ENCODE results near the gene ITPR1.

The ITPR1 gene

GRCh38 chr3:4770561-4770960, 277.4 kb downstream of the ITPR1 start:
- no peak for DNase-seq (ENCODE audit: low read depth in 2 of 3, low spot score in 1 of 3)

DNA sequence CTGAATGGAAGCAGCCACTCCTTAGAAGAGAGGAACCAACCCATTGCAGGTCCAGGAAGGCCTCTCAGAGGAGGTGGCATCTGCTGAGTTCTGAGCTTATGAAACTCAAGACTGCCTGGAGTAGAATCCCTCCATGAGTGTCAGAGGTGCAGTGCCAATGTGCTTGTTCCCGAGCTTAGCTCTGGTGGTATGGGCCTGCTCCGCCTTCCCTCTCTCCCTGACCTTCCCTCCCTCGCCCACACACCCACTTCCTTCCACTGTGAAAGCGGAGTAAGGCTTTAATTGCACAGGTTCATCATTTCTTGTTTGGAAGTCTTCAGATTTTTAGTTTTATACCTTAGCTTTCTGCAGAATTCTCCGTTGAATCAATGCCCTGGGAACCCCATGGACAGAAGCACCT, 278.1 kb downstream of the ITPR1 start:
- no peak for DNase-seq (ENCODE audit: low read depth in 2 of 3, low spot score in 1 of 3)

DNA sequence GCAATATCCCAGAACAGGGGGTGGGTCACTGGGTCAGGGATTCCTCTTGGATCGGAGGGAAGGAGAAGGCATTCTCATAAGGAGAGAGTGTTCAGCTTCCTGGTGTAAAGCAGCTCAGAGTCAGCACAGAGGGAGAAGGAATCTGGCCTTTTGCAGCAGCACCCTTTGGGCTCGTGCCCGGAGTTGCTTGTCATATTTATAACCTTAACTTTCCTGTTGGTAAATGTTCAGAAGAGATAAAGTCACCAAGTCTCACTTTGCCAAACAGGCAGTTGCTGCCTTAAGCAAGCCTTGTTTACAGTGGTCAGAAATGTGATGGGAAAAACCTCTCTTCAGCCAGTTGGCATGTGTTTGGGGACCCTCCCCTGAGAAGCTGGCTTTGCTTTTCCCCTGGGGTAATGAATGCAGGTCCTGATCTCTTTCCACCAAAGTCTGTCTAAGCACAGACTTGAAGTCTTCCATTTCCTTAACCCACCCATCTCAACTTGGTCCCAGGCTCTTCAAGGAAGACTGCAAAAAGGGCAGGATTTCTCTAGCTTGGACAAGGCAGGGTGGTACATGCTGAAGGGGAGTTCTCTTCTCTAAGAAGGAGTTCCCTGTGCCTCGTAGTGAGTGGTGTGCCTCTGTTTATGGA, 279.1 kb downstream of the ITPR1 start:
- DNase-seq (ENCODE audit: low read depth in 2 of 3, low spot score in 1 of 3): no peak

DNA sequence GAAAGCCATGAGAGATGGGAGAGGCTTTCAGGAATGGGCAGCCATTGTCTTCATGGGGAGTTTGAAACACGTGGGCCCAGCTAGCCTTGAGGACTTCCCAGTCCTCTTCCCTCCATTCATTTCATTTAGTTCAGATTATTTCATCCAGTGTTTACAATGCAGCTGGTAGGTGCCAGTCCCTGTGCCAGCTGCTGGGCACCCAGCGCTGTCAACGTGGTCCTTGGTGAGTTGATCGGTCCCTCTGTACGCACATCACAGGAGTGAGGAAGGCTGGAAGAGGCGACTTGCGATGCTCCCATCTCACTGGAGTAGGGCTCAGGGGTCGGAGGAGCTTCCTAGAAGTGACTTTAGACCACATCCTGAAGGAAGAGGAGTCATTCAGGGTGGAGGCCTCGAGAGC, 279.7 kb downstream of the ITPR1 start:
- DNase-seq (ENCODE audit: low read depth in 2 of 3, low spot score in 1 of 3): no peak

GRCh38 chr3:4773583-4773982, 280.4 kb downstream of the ITPR1 start:
- no peak for DNase-seq (ENCODE audit: low read depth in 2 of 3, low spot score in 1 of 3)

- no peak for DNase-seq (ENCODE audit: low read depth in 2 of 3, low spot score in 1 of 3)
Measured at GRCh38 chr3:4774531-4774930, 281.4 kb downstream of the ITPR1 start.

- DNase-seq (ENCODE audit: low read depth in 2 of 3, low spot score in 1 of 3): no peak
Measured at GRCh38 chr3:4776399-4776979, 283.3 kb downstream of the ITPR1 start.

DNA sequence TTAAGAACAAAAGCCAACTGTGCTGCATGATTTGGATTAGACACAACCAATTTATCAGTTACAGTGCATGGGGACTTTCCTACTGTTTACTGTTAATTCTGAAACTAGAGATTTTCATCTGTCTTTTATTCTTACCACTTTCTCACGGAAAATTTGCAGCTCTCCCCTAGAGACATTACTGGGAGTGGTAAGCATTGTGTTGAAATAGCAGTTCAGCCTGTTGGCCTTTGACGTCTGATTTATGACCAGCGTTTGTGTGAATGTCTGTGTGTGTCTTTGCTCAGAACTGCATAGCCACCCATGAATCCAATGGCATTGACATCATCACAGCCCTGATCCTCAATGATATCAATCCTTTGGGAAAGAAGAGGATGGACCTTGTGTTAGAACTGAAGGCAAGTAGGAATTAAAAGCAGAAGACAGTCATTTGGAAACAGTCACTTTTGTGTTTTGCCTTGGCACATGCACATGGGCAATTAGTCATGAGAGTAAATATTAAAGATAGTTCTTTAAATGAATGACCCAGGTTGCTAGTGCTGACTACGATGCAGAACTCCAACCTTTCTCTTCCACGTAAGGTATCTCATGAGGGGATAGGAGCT, 283.9 kb downstream of the ITPR1 start:
- DNase-seq (ENCODE audit: low read depth in 2 of 3, low spot score in 1 of 3): peak in 1 of 3 donors; percentile 3

- DNase-seq (ENCODE audit: low read depth in 2 of 3, low spot score in 1 of 3): no peak
Measured at GRCh38 chr3:4778119-4778518, 285.0 kb downstream of the ITPR1 start.

GRCh38 chr3:4778740-4779139, 285.6 kb downstream of the ITPR1 start:
- DNase-seq (ENCODE audit: low read depth in 2 of 3, low spot score in 1 of 3): no peak

GRCh38 chr3:4780545-4780957, 287.4 kb downstream of the ITPR1 start:
- no peak for DNase-seq (ENCODE audit: low read depth in 2 of 3, low spot score in 1 of 3)

DNA sequence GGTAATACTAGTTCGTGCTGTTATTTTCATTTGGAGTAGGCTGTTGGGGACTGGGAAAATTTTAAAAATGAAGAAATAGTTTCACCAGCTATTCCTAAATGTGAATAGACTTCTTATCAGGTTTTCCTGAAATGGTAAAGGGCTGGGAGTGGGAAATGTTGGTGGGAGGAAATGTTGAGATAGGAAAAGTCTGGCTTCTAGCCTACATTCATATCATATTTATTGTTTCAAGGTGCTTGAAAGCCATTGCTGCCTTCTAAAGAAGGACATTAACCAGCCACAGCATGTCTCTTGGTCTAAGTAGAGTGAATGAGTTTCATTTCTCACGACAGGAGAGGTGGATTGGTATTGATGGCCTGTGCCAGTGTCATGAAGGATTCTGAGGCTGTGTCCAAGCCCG, 288.9 kb downstream of the ITPR1 start:
- DNase-seq (ENCODE audit: low read depth in 2 of 3, low spot score in 1 of 3): no peak

- DNase-seq (ENCODE audit: low read depth in 2 of 3, low spot score in 1 of 3): no peak
Measured at GRCh38 chr3:4785551-4785950, 292.4 kb downstream of the ITPR1 start.

GRCh38 chr3:4786431-4786830, 293.3 kb downstream of the ITPR1 start:
- no peak for DNase-seq (ENCODE audit: low read depth in 2 of 3, low spot score in 1 of 3)

GRCh38 chr3:4791358-4791757, 298.2 kb downstream of the ITPR1 start:
- DNase-seq (ENCODE audit: low read depth in 2 of 3, low spot score in 1 of 3): no peak

DNA sequence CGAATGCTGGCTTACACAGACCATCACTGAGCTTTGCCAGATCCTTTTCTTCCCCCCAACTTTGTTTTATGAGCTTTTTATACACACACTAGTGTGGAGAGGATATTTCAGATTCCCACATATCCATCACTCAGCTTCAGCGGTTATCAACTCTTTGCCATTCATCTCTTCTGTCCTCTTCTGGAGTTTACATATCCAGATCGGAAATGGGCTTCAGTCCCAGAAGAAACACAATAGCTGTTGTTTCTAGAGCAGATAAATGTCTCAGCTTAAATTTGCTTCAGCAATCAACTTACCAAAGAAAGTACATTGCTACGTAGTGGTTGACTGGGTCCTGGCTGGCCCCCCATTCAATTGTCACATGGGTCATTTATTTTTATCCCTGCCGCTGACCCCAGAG, 300.2 kb downstream of the ITPR1 start:
- DNase-seq (ENCODE audit: low read depth in 2 of 3, low spot score in 1 of 3): no peak

DNA sequence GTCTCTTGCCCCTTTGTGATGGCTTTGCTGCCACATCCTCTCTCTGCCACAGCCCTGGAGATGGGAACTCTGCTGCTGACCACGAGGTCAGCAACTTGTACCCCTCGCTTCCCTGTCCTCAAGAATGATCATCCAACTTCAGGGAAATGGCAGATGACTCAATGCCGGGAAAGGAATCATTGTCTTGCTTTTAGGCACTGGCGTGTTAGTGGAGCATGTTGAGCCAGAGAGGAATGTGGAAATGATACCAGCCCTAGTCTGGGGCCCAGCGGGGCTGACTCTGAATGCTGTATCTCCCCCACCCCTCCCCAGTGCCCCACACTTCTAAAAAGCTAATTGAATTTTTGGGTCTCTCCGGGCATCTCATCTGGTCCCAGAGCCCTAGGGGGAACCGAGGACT, 301.2 kb downstream of the ITPR1 start:
- no peak for DNase-seq (ENCODE audit: low read depth in 2 of 3, low spot score in 1 of 3)

GRCh38 chr3:4794798-4795197, 301.6 kb downstream of the ITPR1 start:
- no peak for DNase-seq (ENCODE audit: low read depth in 2 of 3, low spot score in 1 of 3)

DNA sequence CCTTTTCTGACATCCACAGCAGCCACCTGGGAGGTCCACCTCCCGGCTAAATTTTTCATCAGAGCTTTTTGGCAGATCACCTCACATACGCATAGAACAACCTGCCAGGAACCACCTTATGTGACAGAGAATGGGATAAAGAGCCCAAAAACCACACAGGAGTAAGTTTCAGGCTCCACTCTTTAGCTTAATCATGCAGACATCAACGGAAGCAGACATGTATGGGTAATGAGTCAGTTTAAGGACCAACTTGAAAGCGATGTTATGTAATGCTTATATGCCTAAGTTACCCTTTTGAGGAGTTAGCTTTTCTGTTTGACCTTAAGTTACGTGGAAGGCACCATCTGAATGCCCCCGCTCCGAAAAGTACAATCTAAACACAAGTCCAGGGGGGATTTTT, 302.8 kb downstream of the ITPR1 start:
- DNase-seq (ENCODE audit: low read depth in 2 of 3, low spot score in 1 of 3): no peak

GRCh38 chr3:4797201-4797705, 304.1 kb downstream of the ITPR1 start:
- DNase-seq (ENCODE audit: low read depth in 2 of 3, low spot score in 1 of 3): no peak

DNA sequence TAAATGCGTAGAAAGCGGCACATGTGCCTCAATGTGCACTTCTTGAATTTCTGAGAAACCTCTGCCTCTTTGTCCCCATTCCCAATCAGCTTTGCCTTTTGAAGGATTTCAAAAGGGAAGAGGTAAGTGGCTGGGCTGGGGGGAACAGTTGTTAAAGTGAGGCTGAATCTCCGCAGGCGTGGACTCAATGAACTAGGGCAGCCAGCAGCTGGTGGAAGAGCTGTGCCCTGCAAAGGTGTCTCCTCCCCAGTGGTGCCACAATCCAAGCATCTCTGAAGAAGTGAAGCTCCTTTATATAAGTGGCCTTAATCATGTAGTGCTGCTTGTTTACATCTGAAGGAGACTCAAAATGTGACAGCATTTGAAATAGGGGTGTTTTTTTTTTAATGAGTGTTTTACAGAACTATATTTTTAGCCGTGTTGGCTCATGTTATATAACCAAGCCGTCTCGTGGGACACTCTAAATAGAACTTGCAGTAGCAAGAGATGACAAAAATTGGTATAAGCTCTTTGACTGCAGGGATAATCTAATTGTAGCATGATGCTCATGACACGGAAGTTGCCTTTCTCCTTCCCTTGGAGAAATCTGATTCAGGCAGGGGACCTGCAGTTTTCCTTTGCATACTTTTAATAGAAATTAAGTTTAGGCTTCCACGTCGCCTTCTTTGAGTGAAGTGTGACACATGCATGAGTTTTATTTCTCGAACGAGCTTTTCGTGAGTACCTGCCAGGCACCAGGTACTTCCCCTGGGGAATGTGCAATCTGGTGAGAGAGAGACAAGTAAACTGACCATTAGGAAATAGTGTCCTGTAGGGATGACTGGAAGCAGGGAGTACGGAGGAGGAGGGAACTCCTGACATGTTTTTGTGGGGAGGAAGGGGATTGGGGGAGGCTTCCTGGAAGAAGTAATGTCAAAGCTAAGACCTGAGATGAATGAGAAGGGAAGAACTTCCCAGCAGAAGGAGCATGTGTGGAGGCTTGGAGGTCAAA, 306.4 kb downstream of the ITPR1 start:
- DNase-seq (ENCODE audit: low read depth in 2 of 3, low spot score in 1 of 3): no peak

All from stimulated activated CD4-positive, alpha-beta T cell treated with anti-CD3 and anti-CD28 coated beads, Interleukin-12 subunit alpha, Interleukin-12 subunit beta, amount 100 ng/mL, for 48 hours (primary cell).